ENCODE data around the gene GIGYF2. TPM values are rescaled to one million over a fixed set of nuclear protein-coding genes. Genes with fewer than 3 reads are reported as not detected.

The GIGYF2 gene
- total RNA-seq, 1 experiment from 2014 or later = 60.6 TPM

GRCh38 chr2:232890896-232891601 is 193.9 kb downstream of the GIGYF2 start (continued):
- TF ChIP-seq ZNF274 (IDR thresholded peaks at IDR 0.05; ENCODE audit: low read depth, low read length) (no peak), SIN3A (IDR thresholded peaks at IDR 0.05; ENCODE audit: low read depth) (no peak), EZH2phosphoT487 (IDR thresholded peaks at IDR 0.05; ENCODE audit: borderline replicate concordance) (no peak), ZBTB33 (IDR thresholded peaks at IDR 0.05; ENCODE audit: extremely low read depth, insufficient replicate concordance, low read length) (no peak), ZFX (IDR thresholded peaks at IDR 0.05) (no peak)

- H3K27ac ChIP-seq (ENCODE audit: low read depth, low read length) = peak overlapping the region; percentile 43; the same call in 1 of the 2 replicates
- H3K4me3 ChIP-seq (replicated peaks in 1 of 2; ENCODE audit: low read depth in 1 of 2, low read length in 2 of 2) = no peak overlapping the region
- no peak for TF ChIP-seq SIN3A (IDR thresholded peaks at IDR 0.05; ENCODE audit: low read depth)
- no peak for TF ChIP-seq TCF7L2 (IDR thresholded peaks at IDR 0.05; ENCODE audit: borderline replicate concordance, extremely low read depth, insufficient read depth, insufficient read length)
- no peak overlapping the region for H2AFZ ChIP-seq (ENCODE audit: low read depth, low read length, poor library complexity, severe bottlenecking)
- DNase-seq (ENCODE audit: low read depth, low spot score) = no peak
- no peaks in the 10 kb centered on the region for H3K27me3 ChIP-seq (ENCODE audit: insufficient read depth, low read length)
- H4K20me1 ChIP-seq (ENCODE audit: insufficient read depth) = no peaks in the 10 kb centered on the region
- no peaks in the 10 kb centered on the region for H3K9me3 ChIP-seq (ENCODE audit: control insufficient read depth in 1 of 2, insufficient read depth in 1 of 2, low read depth in 1 of 2, low read length in 2 of 2)
- no peaks in the 10 kb centered on the region for H3K79me2 ChIP-seq (ENCODE audit: insufficient read depth, low read length)
- H3K4me2 ChIP-seq (ENCODE audit: low read length) = peak overlapping the region; percentile 97
- ChIA-PET CTCF (interaction anchor here (1.5 kb wide), 1 partner anchor 137 kb away, joined by 6 read pairs; no protein-coding TSS in a partner anchor), POLR2A (interaction anchor here (1.2 to 1.5 kb wide), 3 partner anchors 9 to 12 kb away, joined by 4 to 10 read pairs (median 6); no protein-coding TSS in a partner anchor), RAD21 (ENCODE audit: low non-redundant PET in 1 of 2, low total read pairs in 2 of 2, uncharacterized antibody in 2 of 2, unreplicated experiment in 2 of 2) (interaction anchor here in 1 of 2 experiments (1.0 kb wide), 1 partner anchor 137 kb away, joined by 5 read pairs; no protein-coding TSS in a partner anchor)
- no TSS peak for BruUV-seq (replicated peaks)
- ATAC-seq = no peak
- H3K9ac ChIP-seq (ENCODE audit: low read length) = peak overlapping the region; percentile 58
- intact Hi-C loops (cut with micrococcal nuclease) = loop anchor here (5.0 kb wide), 1 partner anchor 96 kb away; no protein-coding TSS in a partner anchor
- peaks cover 15 to 39% of the 10 kb centered on the region in 2 experiments for H3K4me1 ChIP-seq (ENCODE audit: control insufficient read depth in 1 of 2, insufficient read depth in 2 of 2, low read length in 2 of 2)
- no peaks in the 10 kb centered on the region for H3K9me2 ChIP-seq (ENCODE audit: insufficient read depth)
- no peaks in the 10 kb centered on the region for H3K36me3 ChIP-seq (ENCODE audit: control insufficient read depth in 1 of 2, insufficient read depth in 2 of 2, low read length in 2 of 2)
These were observed 194.5 kb downstream of the GIGYF2 start for GRCh38 chr2:232891621-232892071.

Data from HCT116 (cell line).